Measurements from ENCODE around the gene FOCAD. TPM values are rescaled to one million over a fixed set of nuclear protein-coding genes. Genes with fewer than 3 reads are reported as not detected.

Gene FOCAD
- total RNA-seq, 1 donor from 2014 or later = 28.4 TPM

GRCh38 chr9:20873240-20873865 is 189.3 kb downstream of the FOCAD start:
- Histone ChIP-seq H3K36me3 (ENCODE audit: control insufficient read depth, insufficient read depth, low read length) (no peaks in the 10 kb centered on the region), H3K4me3 (ENCODE audit: low read depth, low read length) (no peak overlapping the region), H3K27me3 (ENCODE audit: control insufficient read depth, insufficient read depth, low read length) (no peaks in the 10 kb centered on the region)
- DNase-seq (ENCODE audit: low read depth) (no peak), FAIRE-seq (no peak)
- TF ChIP-seq, protein P1, sequence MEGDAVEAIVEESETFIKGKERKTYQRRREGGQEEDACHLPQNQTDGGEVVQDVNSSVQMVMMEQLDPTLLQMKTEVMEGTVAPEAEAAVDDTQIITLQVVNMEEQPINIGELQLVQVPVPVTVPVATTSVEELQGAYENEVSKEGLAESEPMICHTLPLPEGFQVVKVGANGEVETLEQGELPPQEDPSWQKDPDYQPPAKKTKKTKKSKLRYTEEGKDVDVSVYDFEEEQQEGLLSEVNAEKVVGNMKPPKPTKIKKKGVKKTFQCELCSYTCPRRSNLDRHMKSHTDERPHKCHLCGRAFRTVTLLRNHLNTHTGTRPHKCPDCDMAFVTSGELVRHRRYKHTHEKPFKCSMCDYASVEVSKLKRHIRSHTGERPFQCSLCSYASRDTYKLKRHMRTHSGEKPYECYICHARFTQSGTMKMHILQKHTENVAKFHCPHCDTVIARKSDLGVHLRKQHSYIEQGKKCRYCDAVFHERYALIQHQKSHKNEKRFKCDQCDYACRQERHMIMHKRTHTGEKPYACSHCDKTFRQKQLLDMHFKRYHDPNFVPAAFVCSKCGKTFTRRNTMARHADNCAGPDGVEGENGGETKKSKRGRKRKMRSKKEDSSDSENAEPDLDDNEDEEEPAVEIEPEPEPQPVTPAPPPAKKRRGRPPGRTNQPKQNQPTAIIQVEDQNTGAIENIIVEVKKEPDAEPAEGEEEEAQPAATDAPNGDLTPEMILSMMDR (IDR thresholded peaks at IDR 0.05; ENCODE audit: insufficient read depth, low read length, severe bottlenecking) = no peak

DNA sequence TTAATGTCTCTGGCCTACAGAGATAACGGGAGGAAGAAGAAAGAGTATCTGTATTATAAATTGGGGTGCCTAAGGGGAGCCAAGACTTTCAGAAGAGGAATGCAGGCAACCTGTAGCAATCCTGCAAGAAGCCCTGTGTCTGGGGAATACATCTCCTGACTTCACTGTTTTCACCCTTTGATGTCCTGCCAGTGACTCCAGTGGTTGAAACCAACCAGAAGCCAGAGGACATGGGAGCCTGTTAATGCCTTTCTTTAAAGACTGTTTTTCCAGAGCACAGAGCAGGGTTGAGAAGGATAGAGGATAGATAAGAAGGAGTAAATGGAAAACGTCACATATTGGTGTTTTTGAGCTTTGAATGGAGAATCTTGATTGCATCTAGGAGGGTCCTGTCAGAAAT is 196.2 kb downstream of the FOCAD start:
- DNase-seq (ENCODE audit: low read depth) (no peak), FAIRE-seq (no peak)
- H3K4me3 ChIP-seq (ENCODE audit: low read depth, low read length) = no peak overlapping the region
- TF ChIP-seq, protein P1 (IDR thresholded peaks at IDR 0.05; ENCODE audit: insufficient read depth, low read length, severe bottlenecking) = no peak
- H3K36me3 ChIP-seq (ENCODE audit: control insufficient read depth, insufficient read depth, low read length) = peaks cover 1% of the 10 kb centered on the region
- no peaks in the 10 kb centered on the region for H3K27me3 ChIP-seq (ENCODE audit: control insufficient read depth, insufficient read depth, low read length)

DNA sequence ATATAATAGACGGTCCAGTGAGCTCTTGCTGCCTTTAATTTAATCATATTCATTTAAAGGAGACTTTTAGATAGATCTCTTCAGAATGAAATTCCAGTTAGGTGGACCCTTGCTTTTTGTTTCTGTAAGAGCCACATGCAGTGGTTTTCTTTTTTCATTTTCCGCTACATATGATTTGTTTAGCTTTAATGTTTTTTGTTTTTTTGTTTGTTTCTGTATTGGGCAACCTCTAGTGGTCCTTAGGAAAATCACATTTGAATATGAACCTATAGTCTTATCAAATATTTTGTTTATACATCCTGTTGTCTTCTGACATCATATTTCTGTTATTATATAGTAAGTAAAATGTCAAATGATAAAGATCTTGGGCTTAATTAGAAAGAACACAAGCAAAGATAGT is 196.6 kb downstream of the FOCAD start:
- FAIRE-seq (no peak), DNase-seq (ENCODE audit: low read depth) (no peak)
- Histone ChIP-seq H3K4me3 (ENCODE audit: low read depth, low read length) (no peak overlapping the region), H3K36me3 (ENCODE audit: control insufficient read depth, insufficient read depth, low read length) (peaks cover 1% of the 10 kb centered on the region), H3K27me3 (ENCODE audit: control insufficient read depth, insufficient read depth, low read length) (no peaks in the 10 kb centered on the region)
- TF ChIP-seq, protein P1 (IDR thresholded peaks at IDR 0.05; ENCODE audit: insufficient read depth, low read length, severe bottlenecking) = no peak

DNA sequence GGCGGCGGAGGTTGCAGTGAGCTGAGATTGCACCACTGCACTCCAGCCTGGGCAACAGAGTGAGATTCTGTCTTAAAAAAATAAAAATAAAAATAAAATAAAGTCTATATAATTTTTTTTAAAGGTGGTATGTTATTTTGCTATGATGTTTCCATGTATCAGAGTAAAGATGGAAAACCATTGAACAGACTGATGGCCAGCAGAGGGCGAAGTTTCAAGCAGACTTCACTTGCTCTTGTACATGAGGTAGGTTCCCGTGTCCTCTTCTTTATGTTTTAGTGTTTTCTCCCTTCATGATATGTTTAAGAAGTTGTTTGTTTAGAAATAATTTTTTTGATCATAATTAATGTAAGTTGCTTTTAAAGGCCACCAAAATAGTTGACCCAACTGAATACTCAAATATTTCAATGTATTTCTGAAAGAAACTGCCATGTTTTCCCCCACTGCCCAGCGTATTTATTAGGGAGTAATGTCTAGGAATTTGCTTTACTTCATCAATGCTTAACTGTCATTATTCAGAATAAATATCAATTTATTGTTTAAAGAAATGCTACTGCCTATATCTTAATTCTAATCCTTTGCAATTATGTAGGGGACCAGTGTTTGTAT is 201.0 kb downstream of the FOCAD start:
- Histone ChIP-seq H3K27me3 (ENCODE audit: control insufficient read depth, insufficient read depth, low read length) (no peaks in the 10 kb centered on the region), H3K36me3 (ENCODE audit: control insufficient read depth, insufficient read depth, low read length) (peaks cover 1% of the 10 kb centered on the region), H3K4me3 (ENCODE audit: low read depth, low read length) (no peak overlapping the region)
- TF ChIP-seq, protein P1 (IDR thresholded peaks at IDR 0.05; ENCODE audit: insufficient read depth, low read length, severe bottlenecking) = peak; percentile 62
- DNase-seq (ENCODE audit: low read depth) (peak; percentile 45), FAIRE-seq (no peak)

DNA sequence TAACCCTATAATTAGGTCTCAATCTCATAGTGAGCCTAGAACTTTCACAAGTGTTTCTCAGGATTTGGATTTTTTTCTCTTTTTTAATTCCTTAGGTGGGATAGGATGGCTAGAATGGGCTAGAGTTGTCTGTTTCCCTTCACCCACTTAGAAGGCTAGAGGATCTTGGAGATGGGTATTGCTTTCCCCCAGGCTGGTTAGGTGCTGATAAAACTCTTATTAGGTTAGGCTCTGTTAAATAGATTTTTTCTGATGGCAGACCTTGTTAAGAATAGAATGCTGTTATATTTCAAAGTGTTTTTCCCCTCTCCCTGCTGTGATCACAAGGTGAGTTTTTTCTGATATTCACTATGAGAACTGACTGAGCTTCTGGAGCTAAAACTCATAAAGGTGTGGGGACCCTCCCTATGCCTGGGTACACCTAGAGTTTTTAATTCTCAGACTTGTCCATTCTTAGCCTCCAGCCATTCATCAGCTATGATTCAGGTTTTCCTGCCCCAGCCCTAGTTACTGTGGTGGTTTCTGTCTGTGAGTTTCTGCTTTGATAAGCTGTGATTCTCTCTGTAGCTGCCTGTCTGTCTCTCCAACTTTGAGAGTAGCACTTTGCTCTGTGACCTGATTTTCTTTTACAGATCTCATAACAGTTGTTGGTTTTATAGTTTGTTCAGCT is 215.0 kb downstream of the FOCAD start:
- Histone ChIP-seq H3K4me3 (ENCODE audit: low read depth, low read length) (no peak overlapping the region), H3K27me3 (ENCODE audit: control insufficient read depth, insufficient read depth, low read length) (no peaks in the 10 kb centered on the region), H3K36me3 (ENCODE audit: control insufficient read depth, insufficient read depth, low read length) (no peaks in the 10 kb centered on the region)
- FAIRE-seq = no peak
- DNase-seq (ENCODE audit: low read depth) = peak; percentile 84
- TF ChIP-seq, protein P1 (IDR thresholded peaks at IDR 0.05; ENCODE audit: insufficient read depth, low read length, severe bottlenecking) = no peak

All from bronchial epithelial cell (primary cell).